Measurements from ENCODE around the gene STX11. TPM values are rescaled to one million over a fixed set of nuclear protein-coding genes. Genes with fewer than 3 reads are reported as not detected.

The STX11 gene
- total RNA-seq, 1 donor: 3.5 TPM

DNA sequence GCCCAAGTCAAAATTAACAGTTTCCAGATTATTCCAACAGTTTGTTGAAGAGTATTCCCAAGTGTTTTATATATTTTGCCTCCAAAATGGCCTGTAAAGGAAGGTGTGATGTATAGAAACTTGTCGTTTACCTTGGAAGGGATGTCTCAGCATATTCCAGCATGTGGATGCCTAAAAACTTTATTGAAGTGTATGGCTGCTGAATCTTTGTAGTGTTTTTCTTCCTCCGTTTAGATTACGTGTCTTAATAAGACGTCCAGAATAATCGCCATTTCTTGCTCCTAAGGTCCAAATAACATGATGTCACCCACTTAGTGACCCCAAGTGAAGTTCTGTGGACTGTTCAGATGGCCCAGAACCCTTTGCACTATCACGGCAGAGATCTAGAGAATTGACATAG is 37.0 kb upstream of the STX11 start:
- no peak for DNase-seq (ENCODE audit: low read depth)
- H3K4me3 ChIP-seq (ENCODE audit: low read depth, low read length): no peak overlapping the region
- TF ChIP-seq, protein P1, sequence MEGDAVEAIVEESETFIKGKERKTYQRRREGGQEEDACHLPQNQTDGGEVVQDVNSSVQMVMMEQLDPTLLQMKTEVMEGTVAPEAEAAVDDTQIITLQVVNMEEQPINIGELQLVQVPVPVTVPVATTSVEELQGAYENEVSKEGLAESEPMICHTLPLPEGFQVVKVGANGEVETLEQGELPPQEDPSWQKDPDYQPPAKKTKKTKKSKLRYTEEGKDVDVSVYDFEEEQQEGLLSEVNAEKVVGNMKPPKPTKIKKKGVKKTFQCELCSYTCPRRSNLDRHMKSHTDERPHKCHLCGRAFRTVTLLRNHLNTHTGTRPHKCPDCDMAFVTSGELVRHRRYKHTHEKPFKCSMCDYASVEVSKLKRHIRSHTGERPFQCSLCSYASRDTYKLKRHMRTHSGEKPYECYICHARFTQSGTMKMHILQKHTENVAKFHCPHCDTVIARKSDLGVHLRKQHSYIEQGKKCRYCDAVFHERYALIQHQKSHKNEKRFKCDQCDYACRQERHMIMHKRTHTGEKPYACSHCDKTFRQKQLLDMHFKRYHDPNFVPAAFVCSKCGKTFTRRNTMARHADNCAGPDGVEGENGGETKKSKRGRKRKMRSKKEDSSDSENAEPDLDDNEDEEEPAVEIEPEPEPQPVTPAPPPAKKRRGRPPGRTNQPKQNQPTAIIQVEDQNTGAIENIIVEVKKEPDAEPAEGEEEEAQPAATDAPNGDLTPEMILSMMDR (IDR thresholded peaks at IDR 0.05; ENCODE audit: insufficient read depth, low read length): no peak

DNA sequence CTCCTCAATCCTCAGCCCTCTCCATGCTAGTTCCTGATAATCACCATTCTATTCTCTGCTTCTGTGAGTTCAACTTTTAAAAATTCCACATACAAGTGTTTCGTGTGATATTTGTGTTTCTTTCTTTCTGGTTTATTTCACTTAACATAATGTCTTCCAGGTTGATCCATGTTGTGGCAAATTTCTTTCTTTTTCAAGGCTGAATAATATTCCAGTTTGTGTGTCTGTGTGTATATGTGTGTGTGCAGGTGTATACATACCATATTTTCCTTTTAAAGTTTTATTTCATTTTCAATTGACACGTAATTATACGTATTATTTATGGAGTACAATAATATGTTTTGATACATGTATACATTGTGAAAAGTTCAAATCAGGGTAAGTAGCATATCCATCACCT is 35.1 kb upstream of the STX11 start:
- DNase-seq (ENCODE audit: low read depth): no peak
- TF ChIP-seq, protein P1 (IDR thresholded peaks at IDR 0.05; ENCODE audit: insufficient read depth, low read length): no peak
- no peak overlapping the region for H3K4me3 ChIP-seq (ENCODE audit: low read depth, low read length)

DNA sequence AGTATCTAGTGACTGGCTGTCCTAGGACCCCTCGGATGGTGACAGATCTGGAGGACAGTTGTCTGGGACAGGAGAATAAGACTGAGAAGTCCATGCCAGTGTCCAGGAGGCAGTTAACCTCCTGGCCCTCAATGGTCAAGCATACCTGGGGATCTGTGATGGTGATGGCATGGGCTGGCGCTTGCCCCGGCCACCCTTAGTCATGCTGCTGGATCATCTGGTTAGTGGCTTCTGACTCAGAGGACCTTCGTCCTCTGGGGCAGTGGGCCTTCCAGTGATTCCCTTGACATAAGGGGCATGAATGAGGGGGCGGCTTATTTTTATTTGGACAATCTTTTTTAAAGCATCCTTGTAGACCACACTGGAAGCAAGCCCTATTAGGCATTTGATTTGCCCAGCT is 30.9 kb upstream of the STX11 start:
- no peak for DNase-seq (ENCODE audit: low read depth)
- no peak overlapping the region for H3K4me3 ChIP-seq (ENCODE audit: low read depth, low read length)
- TF ChIP-seq, protein P1 (IDR thresholded peaks at IDR 0.05; ENCODE audit: insufficient read depth, low read length): no peak

GRCh38 chr6:144122861-144123260 is 27.5 kb upstream of the STX11 start:
- TF ChIP-seq, protein P1 (IDR thresholded peaks at IDR 0.05; ENCODE audit: insufficient read depth, low read length): no peak
- no peak overlapping the region for H3K4me3 ChIP-seq (ENCODE audit: low read depth, low read length)
- no peak for DNase-seq (ENCODE audit: low read depth)

GRCh38 chr6:144123421-144123820 is 26.9 kb upstream of the STX11 start:
- DNase-seq (ENCODE audit: low read depth): no peak
- H3K4me3 ChIP-seq (ENCODE audit: low read depth, low read length): no peak overlapping the region
- TF ChIP-seq, protein P1 (IDR thresholded peaks at IDR 0.05; ENCODE audit: insufficient read depth, low read length): no peak

- DNase-seq (ENCODE audit: low read depth): no peak
- TF ChIP-seq, protein P1 (IDR thresholded peaks at IDR 0.05; ENCODE audit: insufficient read depth, low read length): no peak
- H3K4me3 ChIP-seq (ENCODE audit: low read depth, low read length): no peak overlapping the region
Observed at GRCh38 chr6:144123836-144124235, 26.5 kb upstream of the STX11 start.

DNA sequence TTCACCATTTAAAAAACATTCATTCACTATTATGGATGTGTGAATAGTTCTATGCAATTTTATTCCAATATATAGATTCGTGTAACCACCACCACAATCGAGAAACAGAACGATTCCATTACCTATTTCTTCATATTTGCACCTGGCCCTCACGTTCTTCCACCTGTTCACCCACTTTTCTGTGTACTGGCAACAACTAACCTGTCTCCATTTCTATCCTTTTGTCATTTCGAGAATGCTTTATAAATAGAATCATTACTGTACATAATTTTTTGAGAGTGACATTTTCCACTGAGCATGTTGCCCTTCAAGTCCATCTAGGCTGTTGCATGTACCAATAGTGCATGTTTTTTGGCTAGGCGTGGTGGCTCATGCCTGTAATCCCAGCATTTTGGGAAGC is 23.2 kb upstream of the STX11 start:
- H3K4me3 ChIP-seq (ENCODE audit: low read depth, low read length): no peak overlapping the region
- TF ChIP-seq, protein P1 (IDR thresholded peaks at IDR 0.05; ENCODE audit: insufficient read depth, low read length): no peak
- no peak for DNase-seq (ENCODE audit: low read depth)

All from fibroblast of the aortic adventitia (primary cell).